ENCODE measurements around the gene CLEC17A. TPM values are rescaled to one million over a fixed set of nuclear protein-coding genes. Genes with fewer than 3 reads are reported as not detected.

Gene CLEC17A
- total RNA-seq, 4 donors from 2014 or later: not detected

DNA sequence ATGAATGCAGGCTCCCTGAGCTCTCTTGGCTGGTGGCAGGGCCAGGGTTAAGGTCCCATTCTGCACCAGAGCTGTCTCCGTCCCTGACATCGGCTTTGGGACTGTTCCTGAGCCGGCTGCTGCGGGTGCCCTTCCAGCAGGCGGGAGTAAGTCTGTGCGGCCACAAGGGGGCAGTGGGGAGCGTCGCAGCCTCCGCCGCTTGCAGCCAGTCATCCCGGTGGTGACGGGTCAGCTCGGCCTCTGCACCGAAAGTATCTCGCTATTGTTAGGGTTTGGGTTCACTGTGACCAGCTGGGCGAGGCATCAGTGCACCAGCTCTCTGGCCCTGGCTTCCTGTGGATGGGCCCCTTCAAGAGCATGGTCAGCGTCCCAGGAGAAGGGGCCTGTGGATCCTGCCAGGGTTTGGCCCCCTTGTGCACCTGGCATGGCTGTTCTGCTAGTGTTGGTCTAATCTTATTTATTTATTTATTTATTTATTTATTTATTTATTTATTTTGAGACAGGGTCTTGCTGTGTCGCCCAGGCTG lies 26.2 kb upstream of the CLEC17A start:
- Histone ChIP-seq H3K9me3 (no peaks in the 10 kb centered on the region), H3K4me3 (peak overlapping the region; percentile 13), H3K36me3 (no peaks in the 10 kb centered on the region), H3K27me3 (no peaks in the 10 kb centered on the region), H3K27ac (peak overlapping the region; percentile 49), H3K4me1 (peaks cover 94% of the 10 kb centered on the region)
- peak in 1 of 2 donors; percentile 78 for DNase-seq (ENCODE audit: low spot score in 2 of 2)
- TF ChIP-seq, protein P1, sequence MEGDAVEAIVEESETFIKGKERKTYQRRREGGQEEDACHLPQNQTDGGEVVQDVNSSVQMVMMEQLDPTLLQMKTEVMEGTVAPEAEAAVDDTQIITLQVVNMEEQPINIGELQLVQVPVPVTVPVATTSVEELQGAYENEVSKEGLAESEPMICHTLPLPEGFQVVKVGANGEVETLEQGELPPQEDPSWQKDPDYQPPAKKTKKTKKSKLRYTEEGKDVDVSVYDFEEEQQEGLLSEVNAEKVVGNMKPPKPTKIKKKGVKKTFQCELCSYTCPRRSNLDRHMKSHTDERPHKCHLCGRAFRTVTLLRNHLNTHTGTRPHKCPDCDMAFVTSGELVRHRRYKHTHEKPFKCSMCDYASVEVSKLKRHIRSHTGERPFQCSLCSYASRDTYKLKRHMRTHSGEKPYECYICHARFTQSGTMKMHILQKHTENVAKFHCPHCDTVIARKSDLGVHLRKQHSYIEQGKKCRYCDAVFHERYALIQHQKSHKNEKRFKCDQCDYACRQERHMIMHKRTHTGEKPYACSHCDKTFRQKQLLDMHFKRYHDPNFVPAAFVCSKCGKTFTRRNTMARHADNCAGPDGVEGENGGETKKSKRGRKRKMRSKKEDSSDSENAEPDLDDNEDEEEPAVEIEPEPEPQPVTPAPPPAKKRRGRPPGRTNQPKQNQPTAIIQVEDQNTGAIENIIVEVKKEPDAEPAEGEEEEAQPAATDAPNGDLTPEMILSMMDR (IDR thresholded peaks at IDR 0.05): peak; percentile 89 to 99
- TF ChIP-seq POLR2AphosphoS5 (IDR thresholded peaks at IDR 0.05) (peak in 1 of 3 donors; percentile 32), POLR2A (IDR thresholded peaks at IDR 0.05) (no peak)
- WGBS: 26% methylated on average over 7 of the region's 18 CpGs

DNA sequence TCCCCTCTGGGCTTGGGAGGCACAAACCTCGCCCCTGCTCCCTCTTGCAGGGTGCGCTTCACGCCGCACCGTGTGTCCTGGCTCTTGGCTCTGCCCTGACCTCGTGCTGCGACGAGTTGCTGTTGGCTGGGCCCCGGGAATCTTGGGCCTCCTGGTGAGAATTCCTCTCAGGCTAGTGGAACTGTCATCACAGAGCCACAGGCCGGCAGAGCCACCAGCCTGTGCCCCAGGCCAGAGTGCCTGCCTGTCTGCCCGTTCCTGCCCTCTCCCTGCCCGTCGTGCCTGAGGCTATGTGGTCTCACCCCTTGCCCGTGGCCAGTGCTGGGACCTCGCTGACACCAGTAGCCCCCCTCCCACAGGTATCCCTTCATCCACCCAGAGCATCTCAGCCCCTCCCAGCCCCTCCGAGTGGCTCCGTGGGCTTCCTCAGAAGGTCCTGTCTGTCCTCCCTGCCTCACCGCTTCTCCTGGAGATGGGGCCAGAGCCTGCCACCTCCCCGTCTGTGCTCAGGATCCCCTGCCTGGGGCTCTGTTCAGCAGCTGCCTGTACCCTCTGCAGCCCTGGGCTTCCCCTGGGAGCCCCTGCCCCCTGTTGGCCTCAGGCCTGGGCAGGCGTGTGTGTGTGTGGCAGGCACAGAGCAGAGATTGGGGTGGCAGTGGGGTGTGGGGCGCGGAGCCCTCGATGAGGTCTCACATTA lies 24.4 kb upstream of the CLEC17A start:
- H3K4me1 ChIP-seq: peaks cover 94% of the 10 kb centered on the region
- no peaks in the 10 kb centered on the region for H3K27me3 ChIP-seq
- no peak overlapping the region for H3K4me3 ChIP-seq
- H3K27ac ChIP-seq: no peak overlapping the region
- TF ChIP-seq POLR2AphosphoS5 (IDR thresholded peaks at IDR 0.05): no peak
- TF ChIP-seq POLR2A (IDR thresholded peaks at IDR 0.05): no peak
- no peak for TF ChIP-seq EP300 (IDR thresholded peaks at IDR 0.05)
- TF ChIP-seq, protein P1 (IDR thresholded peaks at IDR 0.05): no peak
- H3K36me3 ChIP-seq: peaks cover 1% of the 10 kb centered on the region
- no peaks in the 10 kb centered on the region for H3K9me3 ChIP-seq
- WGBS: 65% methylated on average over 15 of the region's 23 CpGs
- no peak for DNase-seq (ENCODE audit: low spot score in 2 of 2)

DNA sequence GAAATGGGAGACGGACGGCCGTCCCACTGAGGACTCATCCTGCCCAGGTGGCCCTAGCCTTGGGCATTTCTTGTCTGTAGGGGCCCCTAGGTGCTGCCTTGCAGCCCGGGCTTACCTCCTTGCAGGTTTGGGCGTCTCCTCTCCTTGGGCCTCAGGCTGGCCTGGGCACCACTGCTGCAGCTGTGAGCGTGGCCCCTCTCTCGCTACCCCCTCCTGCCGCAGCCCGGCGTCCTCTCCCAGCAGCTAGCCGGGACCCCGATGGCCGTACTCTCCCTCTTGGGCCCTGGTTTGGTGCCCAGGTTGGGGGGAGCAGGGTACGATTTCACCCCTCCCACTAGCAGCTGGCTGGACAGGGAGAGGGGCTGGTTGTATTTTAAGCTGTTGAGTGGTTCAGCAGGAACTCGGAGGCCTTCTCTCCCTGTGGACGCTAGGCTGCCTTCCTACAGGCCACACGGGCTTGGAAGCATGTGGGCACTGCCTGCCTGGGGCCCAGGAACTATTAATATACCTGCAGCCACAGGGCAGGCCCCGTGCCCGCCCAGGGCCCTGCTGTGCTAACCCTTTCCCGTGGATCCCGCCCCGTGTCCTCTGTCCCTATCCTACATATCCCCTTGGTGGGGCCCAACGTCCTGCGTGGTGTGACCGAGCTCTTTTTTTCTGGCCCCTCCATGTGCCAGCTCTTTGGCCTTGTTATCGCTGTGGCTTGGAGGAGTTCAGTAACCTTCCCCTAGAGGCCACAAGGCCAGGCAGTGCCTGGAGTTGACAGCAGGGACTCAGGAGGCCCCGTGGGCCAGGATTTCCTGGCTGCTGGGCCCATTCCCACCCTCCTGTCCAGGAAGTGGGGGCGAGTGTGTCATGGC lies 22.7 kb upstream of the CLEC17A start:
- Histone ChIP-seq H3K27ac (peak overlapping the region; percentile 68), H3K4me3 (no peak overlapping the region), H3K4me1 (peaks cover 87% of the 10 kb centered on the region), H3K27me3 (no peaks in the 10 kb centered on the region), H3K9me3 (no peaks in the 10 kb centered on the region), H3K36me3 (peaks cover 12% of the 10 kb centered on the region)
- TF ChIP-seq EP300 (IDR thresholded peaks at IDR 0.05): no peak
- TF ChIP-seq POLR2A (IDR thresholded peaks at IDR 0.05): no peak
- TF ChIP-seq, protein P1 (IDR thresholded peaks at IDR 0.05): no peak
- no peak for TF ChIP-seq POLR2AphosphoS5 (IDR thresholded peaks at IDR 0.05)
- WGBS: 58% methylated on average over 22 of the region's 28 CpGs
- no peak for DNase-seq (ENCODE audit: low spot score in 2 of 2)

DNA sequence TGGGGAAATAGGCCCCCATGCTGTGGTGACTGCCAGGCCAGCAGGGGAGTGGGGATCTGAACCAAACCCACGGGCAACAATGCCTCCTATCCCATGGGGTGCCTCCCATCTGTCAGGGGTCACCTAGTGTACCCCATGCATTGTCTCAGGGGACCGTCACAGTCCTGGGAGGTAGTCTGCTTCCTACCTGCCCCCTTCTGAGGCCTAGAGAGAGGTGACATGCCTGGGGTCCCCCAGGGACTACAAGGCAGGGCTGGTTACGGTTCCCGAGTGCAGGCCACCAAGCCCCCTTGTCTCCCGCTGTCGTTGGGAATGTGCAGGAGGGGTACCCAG lies 22.1 kb upstream of the CLEC17A start:
- WGBS: 100% methylated on average over 1 of the region's 6 CpGs
- peaks cover 18% of the 10 kb centered on the region for H3K36me3 ChIP-seq
- H3K4me3 ChIP-seq: no peak overlapping the region
- no peaks in the 10 kb centered on the region for H3K27me3 ChIP-seq
- DNase-seq (ENCODE audit: low spot score in 2 of 2): no peak
- TF ChIP-seq EP300 (IDR thresholded peaks at IDR 0.05): no peak
- no peak for TF ChIP-seq POLR2AphosphoS5 (IDR thresholded peaks at IDR 0.05)
- TF ChIP-seq, protein P1 (IDR thresholded peaks at IDR 0.05): no peak
- no peak for TF ChIP-seq POLR2A (IDR thresholded peaks at IDR 0.05)
- H3K27ac ChIP-seq: peak overlapping the region; percentile 68
- H3K9me3 ChIP-seq: no peaks in the 10 kb centered on the region
- H3K4me1 ChIP-seq: peaks cover 83% of the 10 kb centered on the region

DNA sequence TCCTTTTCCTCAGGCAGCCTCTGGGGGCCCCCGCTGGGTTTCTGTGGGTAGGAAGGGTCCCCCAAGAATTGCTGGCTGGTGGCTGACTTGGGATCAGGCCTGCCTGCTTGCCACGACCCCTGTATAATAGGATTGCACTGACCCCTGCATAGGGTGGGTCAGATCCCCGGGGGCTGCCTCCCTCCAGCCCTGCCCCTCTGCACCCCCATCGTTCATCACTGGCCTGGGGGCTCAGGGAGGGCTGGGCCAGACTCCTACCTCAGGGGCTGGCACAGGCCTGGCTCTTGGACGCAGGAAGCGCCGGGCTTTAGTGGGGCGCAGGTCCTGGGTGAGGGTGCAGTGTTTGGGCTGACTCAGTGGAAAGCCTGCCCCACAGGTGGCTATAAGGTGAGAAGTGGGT lies 21.6 kb upstream of the CLEC17A start:
- peaks cover 78% of the 10 kb centered on the region for H3K4me1 ChIP-seq
- peaks cover 23% of the 10 kb centered on the region for H3K36me3 ChIP-seq
- WGBS: no CpG with 5 or more reads among the region's 8 CpGs
- H3K27me3 ChIP-seq: no peaks in the 10 kb centered on the region
- DNase-seq (ENCODE audit: low spot score in 2 of 2): no peak
- no peaks in the 10 kb centered on the region for H3K9me3 ChIP-seq
- peak overlapping the region; percentile 68 for H3K27ac ChIP-seq
- no peak for TF ChIP-seq POLR2AphosphoS5 (IDR thresholded peaks at IDR 0.05)
- no peak overlapping the region for H3K4me3 ChIP-seq
